Stimulated activated CD8-positive, alpha-beta memory T cell treated with anti-CD3 and anti-CD28 coated beads, Interleukin-4, amount 100 ng/mL, for 1 hour (primary cell): ENCODE results near the gene GRIK4.
"Not testable (repeated sequence)": the region's sequence is repeated elsewhere in the genome, so short reads cannot be mapped to it uniquely, and the experiment has no call there.

Source experiments
- DNase-seq, 2 donors: peaks; one replicate each; pipeline ENCODE4 v3.0.0-alpha.2; 2020; ENCODE audit warnings: low read depth in 2 of 2, low spot score in 1 of 2

Gene GRIK4

DNA sequence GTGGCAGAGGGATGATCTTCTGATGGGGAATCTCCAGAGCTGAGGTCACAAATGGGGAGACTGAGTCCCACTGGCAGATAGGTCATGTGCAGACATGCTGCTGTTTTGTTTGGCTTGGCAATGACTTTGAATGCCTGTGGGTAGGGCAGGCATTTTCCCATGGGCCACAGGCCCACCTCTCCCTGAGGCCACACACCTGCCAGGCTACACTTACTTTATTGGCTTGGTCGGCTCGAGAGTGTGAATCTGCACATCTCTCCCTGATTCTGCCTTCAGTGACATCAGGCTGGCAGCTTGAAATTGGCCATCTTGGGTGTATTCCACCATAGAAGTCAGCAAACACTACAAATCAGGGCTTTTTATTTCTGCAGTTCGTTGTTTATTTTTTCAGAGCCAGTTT lies 91.5 kb downstream of the GRIK4 start:
- no peak for DNase-seq

DNA sequence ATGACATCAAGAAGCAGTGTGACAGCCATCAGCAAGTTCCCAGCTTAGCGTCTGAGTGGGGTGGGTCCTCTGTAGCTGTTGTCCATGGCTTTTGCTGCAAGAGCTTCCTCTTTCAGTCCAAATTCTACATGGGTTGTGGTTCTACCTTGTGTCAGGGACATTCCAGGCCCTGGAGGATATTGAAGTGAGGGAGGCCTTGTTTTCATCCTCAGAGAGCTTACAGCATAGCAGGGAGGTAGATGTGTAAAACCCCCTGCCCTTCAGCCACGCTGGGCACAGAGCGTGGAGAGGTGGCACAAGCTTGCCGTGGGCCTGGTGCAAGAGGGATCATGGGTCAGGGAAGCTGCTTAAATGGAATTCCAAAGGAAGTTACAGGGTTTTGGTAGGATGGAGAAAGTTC lies 93.9 kb downstream of the GRIK4 start:
- DNase-seq = no peak

DNA sequence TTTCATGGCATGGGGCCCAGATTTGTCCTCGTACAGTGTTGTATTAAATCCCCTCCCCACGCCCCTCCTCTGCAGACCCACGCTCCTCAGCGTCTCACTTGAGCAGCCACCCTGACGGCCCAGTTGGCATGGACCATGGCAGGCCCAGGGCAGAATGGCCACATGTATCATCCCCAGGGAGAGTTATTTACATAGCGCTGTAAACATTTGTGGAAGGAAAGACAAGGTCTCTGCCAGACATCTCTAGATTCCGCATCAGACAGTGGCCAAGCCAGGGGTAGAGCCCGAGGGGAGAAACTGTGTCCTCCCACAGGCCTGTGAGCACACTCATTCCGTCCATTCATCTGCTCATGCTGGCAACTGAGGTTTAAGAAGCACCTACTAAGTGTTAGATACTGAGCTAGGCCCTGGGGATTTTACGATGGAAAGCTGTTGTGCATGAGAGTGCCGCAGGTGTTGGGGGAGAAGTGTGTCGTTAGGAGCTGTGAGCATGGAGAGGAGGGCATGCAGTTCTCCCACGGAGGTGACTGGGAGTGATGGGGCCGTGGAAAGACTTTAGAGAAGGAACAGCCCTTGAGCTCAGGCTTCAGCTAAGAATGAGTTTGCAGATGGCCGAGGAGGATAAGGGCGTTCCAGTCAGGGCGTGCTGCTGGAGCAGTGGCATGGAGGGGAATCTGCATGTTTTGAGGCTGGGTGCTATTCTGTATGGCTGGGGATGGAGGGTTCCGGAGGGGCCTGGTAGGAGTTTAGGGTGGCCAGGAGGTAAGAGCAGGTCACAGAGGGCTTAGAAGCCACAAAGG lies 94.9 kb downstream of the GRIK4 start:
- DNase-seq = no peak

DNA sequence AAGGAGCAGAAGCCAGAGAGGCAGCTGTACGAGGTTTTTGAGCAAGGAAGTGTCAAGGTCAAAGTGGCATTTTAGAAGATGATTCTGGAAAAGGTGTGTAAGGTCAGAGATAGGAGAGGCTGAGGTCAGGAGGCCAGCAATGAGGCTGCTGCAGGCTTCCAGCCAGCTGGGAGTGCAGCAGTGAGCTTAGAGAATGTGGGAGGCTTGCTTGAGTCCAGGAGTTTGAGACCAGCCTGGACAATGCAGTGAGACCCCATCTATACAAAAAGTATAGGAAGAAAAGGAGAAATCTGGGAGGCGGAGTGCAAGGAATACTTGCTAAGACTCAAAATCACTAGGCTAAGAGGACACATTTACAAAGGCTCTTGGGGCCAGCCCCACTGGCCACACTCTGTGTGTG lies 96.5 kb downstream of the GRIK4 start:
- DNase-seq = no peak

DNA sequence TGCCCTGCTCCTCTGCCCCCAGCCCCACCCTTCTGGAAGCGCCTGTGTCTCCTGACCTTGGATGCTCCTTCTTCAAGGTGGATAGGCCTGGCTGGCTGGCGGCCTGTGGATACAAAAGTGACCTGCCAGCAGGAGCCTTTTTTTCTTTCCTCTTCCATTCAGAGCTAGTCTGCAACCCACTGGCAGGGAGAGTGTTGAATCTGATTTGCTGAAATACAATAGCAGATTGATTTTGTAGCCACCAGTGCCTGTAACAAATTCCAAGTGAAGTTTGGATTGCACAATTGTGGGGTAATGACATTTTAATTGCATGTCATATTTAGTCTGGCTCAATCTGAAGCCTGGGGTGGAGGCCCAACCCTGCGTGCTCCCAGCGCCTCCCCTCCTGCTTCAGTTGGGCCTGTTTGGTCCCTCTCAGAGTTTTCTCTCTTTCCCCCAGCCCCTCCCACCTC lies 97.2 kb downstream of the GRIK4 start:
- DNase-seq = no peak

DNA sequence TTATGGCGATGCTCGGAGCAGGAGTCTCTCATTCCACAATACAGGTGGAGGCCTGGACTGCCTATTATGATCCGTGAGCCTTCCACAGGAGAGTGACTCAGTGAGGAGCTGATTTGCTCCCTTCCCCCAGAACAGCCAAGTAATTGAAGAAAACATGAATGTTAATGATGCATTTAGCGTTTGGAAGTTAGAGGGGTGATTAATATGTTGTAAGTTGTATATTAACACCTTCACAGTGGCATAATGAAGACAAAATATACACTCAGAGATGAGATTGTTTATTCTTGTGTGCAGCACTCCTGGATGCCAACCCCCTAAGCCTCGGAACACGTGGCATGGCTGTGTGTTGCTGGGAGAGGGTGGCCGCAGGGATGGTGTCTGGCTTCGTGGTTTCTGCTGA lies 98.6 kb downstream of the GRIK4 start:
- no peak for DNase-seq

DNA sequence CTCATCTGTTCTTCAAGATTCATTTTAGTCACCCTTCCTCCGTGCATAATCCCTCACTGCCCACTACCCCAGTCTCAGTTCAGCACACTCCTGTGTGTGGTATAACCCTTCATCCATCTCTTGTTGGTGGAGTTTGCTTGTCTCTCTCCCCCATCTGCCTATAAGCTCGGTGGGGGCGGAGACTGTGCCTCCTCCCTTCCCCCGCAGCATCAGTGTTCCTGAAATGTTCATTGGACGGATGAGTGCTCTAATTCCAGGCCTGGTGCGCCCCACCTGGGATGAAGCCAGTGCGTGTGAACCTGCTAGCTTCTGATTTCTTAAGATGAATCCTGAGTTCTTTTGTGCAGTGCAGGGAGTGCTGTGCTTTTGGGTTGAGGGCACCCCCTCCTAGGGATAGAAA lies 100.0 kb downstream of the GRIK4 start:
- no peak for DNase-seq

DNA sequence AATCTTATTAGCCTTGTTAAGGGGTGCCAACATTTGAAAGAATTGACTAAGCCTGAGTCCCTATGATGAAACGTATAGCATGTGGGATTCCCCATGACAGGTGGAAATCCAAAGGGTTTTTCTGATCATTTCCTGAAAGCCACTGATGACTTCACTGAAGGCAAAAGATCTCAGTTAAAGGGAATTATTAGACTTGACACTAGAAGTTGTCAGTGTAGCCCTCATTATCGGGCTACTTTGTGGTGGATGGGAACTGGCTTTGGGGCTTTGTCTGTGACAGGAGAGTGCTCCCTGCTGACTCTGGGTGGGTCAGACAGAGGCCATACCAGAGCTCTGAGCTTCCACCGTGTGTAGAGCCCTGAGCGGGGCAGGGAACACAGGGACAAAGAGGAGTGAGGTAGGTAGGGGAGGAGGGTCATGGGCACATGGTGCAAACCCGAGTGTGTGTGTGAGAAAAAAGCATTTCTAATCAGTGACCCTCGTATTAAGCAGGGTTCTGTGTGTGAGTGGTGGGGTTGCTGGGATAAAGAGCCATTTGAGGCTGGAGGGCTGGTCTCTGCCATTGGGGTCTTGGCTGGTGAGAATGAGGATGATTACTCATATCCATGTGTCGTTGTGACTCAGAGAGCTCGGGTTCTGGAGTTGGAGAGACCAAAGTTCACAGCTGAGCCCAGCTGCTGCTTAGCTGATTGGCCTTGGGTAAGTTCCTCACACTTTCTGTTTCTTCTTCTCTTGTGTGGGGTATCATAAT lies 101.1 kb downstream of the GRIK4 start:
- no peak for DNase-seq

DNA sequence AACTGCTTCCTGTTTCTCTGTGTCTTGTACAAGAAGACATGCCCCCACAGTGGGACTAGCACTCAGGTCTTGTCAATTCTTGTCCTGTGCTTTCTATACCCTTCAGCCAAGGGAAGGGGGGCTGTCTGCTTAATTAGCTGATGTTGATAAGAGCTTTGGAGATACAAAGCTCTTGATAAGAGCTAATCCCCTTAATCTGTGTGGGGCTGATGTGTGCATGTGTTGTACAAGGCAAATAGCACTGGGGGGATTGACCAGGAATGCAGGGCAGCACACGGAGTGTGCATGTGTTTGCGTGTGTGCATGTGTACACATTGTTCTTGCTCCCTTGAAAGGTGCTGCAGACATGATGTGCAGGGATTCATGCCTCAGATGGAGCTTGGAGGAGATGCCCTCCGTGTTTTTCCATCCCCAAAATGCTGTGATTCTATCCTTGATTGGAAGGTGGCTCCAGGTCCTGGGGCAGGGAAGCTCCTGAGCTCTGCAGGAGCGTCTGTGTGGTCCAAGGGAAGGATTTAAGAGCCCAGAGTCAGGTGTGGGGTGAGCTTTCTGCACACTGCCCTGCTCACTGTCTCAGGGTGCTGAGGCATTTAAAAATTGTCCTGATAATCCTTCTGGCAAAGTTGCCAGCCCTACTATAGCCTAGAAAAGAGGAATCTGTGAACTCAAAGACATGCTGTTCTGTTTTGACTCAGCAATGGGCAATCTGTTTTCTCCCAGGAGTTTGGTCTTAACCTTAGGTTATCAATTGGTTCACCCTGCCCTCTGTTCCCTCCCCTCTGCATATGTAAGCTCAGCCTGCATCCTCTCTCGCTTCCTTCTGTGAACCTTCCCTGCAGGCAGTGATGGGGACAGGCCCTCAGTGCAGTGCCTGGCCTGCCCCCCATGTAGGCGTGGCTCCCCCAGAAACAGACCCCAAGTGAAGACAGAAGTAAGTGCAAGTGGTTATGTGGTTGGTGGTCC lies 102.0 kb downstream of the GRIK4 start:
- no peak for DNase-seq

DNA sequence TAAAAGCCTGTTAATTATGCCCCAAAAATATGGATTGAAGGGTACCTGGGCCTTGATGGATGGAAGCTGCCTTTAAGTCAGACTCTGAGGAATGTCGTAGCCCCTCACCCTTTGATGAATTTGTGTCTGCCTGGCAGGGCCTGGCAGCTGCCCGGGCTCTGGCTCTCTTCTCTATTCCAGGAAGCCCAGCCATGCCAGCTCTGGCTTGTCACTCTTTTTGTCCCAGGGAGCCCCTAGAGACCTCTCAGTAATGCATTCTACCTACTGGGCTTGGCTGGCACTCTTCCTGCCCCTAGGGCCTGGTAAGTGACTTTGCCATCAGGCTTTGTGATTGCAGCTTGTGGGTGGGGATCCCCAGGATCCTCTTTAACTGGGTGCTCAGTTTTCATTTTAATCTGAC lies 103.8 kb downstream of the GRIK4 start:
- DNase-seq = no peak

DNA sequence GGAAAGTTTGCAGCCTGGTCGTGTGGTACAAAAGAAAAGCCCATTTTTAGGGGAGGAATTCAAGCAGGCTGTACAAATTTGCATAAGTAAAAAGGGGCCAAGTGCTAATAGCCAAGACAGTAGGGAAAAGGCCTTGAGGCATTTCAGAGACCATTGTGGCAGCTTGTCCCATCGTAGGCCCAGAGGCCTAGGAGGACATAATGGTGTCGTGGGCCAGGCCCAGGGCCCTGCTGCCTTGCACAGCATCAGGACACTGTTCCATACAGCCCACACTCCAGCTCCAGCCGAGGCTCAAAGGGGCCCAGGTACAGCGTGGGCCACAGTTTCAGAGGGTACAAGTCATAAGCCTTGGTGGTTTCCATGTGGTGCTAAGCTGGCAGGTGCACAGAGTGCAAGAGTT lies 106.9 kb downstream of the GRIK4 start:
- no peak for DNase-seq

DNA sequence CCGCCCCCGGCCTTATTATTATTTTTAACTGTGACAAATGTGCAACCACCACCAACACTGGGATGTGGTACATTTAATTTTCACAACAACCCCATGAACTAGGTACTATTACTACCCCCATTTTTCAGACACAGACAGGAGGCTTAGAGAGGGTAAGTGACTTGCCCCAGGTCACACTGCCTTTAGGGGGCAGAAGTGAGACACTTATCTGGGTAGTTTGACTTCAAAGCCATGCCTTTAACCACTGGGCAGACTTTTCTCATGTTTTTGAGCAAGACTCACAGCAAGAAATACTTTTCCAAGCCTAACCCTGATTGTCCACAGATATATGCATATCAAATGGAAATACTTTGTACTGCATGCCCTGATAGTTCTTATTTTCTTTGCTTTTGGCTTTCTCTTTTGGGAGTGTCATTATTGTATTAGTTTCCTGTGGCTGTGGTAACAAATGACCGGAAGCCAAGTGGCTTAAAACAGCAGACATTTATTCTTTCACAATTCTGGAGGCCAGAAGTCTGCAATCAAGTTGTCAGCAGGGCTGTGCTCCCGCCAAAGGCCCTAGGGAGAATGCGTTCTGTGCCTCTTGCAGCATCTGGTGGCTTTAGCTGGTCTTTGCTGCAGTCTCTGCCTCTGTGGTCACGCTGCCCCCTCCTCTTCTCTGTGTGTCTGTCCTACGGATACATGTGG lies 110.8 kb downstream of the GRIK4 start:
- DNase-seq = no peak

DNA sequence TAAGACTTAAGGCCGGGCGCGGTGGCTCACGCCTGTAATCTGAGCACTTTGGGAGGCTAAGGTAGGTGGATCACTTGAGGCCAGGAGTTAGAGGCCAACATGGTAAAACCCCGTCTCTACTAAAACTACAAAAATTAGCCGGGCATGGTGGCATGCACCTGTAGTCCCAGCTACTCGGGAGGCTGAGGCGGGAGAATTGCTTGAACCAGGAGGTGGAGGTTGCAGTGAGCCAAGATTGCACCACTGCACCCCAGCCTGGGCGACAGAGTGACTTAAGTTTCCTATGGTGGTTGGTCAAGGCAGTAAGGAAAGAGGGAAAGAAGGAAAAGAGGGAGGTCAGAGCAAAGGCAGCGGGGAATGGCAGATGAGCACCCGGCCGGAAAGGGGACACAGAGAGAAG lies 113.4 kb downstream of the GRIK4 start:
- not testable (repeated sequence) for DNase-seq

DNA sequence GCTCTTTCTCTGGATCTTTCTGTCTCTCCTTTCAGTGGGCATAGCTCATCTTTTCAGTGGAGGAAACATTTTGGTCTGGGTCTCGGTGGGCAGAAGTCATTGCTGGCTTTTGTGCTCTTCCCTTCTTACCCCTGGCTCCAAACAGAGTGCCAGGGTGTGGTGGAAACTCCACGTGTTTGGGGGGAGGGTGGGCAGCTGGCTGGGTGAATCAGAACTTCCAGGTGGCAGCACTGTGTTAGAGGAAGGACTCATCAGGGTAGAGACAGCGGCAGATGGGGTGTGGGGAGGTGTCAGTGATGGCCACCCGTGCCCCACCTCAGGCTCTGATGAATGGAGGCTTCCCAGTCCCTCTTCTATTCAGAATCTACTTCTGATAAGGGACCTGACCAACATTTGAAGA lies 114.0 kb downstream of the GRIK4 start:
- DNase-seq = no peak

DNA sequence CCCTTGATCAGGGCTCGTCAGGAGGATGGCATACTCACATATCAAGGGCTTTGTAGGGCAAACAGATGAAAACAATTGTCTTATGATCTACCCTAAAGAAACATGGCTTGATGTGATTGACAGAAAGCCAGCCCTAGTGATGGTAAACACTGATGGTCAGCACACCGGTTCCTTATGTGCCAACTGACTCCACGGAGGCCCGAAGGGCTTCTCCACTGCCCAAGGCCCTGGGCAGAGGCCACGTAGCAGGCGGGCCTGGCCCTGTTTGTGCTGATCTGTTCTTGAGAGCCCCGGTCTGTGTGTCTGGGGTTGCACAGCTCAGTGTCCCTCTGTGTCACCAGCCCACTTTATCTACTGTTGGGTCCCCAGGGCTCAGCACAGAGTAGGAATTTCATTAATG lies 115.2 kb downstream of the GRIK4 start:
- DNase-seq = no peak

DNA sequence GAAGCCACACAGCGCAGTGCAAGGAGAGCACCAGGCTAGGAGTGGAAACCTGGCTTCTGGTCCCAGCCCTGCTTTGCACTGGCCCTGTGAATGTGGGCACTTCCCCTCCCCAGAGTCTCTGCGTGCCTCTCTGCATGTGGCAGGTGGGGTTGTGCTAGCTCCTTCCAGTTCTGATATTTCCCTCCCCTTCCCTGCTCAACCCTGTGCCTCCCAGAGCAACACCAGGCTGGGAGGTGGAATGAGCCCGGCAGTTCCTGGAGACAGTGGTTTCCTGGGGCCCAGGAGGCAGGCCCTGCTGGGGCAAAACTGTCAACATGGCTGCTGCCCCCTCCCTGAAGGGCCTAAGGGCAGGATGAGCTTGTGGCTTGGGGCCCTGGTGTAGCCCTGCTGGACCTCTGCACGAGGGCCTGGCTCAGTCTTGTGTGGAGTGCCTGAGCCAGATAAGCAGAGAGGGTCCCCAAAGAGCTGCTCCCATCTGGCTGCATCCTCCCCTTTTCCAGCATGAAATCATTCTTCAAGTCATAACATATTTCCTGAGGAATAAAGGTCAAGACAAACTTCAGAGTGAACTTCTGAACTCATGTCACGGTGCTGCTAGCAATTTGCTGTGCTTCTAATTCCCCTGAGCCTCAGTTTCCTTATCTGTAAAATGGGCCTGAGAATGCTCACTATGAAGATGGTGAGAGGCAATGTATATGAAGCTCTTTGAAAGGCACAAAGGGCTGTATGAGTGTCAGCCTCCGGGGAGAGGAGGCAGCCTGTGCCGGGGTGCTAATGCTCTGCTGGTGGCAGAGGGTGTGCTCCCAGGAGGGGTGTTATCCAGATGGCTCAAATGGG lies 116.0 kb downstream of the GRIK4 start:
- DNase-seq = no peak

DNA sequence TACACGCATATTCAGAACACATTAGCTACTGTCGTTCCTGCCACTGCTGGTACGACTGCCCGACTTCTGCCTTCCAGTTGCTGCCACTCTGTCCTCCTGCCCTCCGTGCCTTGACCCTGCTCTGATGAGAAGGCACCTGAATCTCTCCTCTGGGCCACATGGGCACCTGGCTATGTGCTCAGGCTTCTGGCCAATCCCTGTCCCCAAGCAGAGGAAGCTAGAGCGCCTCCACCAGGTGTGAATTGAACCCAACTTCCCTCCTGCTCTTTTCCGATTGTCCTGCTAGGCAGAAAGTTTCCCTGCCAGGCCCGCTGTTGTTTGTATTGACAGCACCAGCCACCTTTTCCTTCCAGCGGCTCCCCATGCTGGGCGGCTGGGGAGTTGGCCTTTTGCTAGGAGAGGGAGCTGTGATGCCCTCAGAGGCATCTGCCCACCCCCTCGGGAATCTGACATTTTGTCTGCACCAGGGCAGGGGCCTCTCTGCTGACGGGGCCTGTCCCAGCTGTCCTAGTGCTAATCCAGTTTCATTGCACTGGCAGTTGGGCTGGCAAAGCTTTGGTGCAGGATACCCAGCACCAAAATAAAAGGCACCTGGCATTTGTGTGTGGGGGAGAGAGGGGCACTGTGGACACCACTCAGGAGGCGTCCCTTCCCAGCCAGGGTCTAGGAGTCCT lies 118.0 kb downstream of the GRIK4 start:
- DNase-seq = no peak

DNA sequence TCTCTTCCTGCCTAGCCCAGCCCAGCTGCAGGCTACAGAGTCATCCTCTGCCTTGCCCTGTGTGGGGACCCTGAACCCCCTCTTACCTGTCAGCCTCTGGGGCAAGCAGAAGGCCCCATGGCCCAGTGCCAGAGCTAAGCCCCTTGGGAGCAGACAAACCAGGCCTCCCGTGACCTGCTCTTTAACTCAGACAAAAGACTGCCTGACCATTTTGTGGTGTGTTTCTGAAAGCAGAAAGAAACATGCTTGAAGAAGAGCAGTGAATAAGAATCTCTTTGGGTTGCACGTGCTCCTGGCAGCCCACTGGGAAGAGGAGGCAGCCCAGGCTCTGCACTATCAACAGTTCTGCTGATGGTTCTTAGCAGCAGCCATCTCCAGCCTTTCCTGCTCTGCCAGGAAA lies 118.6 kb downstream of the GRIK4 start:
- no peak for DNase-seq

DNA sequence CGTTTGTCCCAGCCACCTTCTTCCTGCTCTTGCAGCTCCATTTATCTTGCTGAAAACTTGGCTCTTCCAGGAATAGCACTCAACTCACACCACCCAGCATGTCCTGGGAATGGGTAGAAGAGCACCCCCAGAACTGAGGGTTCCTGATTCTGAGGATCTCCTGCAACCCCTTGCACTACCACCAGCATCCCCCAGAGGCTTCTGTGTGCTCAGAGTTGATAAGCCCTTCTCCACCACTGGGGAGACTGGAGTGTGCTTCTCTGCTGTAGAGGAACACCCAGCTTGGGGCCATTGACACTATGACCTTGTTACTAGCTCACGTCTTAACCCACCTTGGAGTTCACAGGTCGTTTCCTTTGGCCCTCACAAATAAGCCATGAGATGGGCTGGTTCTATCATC lies 121.0 kb downstream of the GRIK4 start:
- DNase-seq = no peak
